Fibroblast of the conjunctiva (primary cell): Measurements from ENCODE around the gene CACNA1C.
"Not testable (repeated sequence)": the region's sequence is repeated elsewhere in the genome, so short reads cannot be mapped to it uniquely, and the experiment has no call there.

Experiments used
- DNase-seq: peaks from one replicate; pipeline ENCODE4 v3.0.0-alpha.2; 2010; ENCODE audit warnings: low read depth

Gene CACNA1C

GRCh38 chr12:2112401-2112800 is 59.6 kb downstream of the CACNA1C start:
- no peak for DNase-seq

GRCh38 chr12:2113119-2113912 is 60.5 kb downstream of the CACNA1C start:
- no peak for DNase-seq

- DNase-seq, result no peak
These were observed 61.3 kb downstream of the CACNA1C start for GRCh38 chr12:2114071-2114470.

GRCh38 chr12:2115101-2115845 is 62.5 kb downstream of the CACNA1C start:
- DNase-seq, result no peak

GRCh38 chr12:2117541-2117940 is 64.8 kb downstream of the CACNA1C start:
- no peak for DNase-seq

DNA sequence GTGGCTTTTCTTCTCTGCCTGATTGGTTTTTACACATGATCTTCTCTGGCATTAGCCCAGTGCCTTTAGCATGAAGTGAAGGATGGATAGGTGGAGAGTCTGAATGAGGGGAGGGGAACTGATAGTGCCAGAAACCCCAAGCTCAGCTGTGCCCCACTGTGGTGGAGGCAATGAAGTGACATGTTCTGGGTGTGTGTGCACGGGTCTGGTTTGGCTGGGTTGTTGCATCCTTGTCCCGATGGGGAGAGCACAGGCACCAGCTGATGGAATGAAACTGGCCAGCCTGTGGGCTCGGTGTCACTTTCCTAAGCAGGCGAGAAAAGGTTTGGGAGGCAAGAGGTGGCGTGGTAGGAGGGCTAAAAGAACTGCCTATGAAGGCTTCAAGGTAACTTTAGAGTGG is 65.3 kb downstream of the CACNA1C start:
- no peak for DNase-seq

- DNase-seq, result no peak
These were observed 65.9 kb downstream of the CACNA1C start for GRCh38 chr12:2118481-2119255.

DNA sequence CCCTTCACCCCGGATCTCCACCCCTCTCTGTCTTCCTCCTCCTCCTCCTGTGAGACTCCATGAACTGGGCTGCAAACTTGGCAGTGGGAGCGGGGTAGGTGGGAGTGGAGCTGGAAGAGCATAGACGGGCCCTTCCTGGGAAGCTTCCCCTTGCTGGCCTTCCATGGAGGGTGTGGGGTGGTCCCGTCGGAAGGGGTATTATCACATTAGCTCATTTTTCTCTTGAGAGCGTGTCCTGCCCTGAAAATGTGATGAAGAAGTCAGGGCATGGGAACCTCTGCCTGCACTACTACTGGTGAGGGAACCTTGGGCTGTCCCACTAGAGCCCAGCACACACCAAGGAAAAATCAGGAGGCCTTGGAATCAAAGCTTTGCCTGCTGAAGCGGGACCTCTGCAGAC is 66.5 kb downstream of the CACNA1C start:
- no peak for DNase-seq

GRCh38 chr12:2120982-2121758 is 68.4 kb downstream of the CACNA1C start:
- DNase-seq, result no peak

DNA sequence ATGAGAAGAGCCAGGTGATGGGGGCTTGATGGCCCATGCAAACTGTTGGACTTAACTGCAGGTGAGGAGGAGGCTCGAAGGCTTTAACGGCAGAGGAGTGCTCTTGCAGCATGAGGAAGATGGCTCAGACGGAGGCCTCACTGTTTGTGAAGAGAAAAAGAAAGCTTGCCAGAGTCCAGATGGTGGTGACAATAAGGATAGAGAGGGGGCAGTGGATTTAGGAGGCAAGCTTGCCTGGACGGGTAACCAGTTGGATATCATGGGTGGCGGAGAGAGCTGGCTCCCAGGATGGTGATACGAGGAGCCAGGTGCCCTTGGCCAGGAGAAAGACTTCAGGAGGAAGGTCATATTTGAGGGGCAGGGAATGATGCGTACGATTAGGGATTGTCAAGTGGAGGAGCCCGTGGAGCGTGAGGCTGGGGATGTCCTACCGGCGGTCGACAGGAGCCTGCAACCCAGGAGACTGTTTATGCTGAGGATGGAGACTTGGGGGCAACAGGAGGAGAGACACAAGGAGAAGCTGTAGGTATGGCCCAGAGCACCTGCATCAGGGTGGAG is 71.8 kb downstream of the CACNA1C start:
- DNase-seq, result no peak

DNA sequence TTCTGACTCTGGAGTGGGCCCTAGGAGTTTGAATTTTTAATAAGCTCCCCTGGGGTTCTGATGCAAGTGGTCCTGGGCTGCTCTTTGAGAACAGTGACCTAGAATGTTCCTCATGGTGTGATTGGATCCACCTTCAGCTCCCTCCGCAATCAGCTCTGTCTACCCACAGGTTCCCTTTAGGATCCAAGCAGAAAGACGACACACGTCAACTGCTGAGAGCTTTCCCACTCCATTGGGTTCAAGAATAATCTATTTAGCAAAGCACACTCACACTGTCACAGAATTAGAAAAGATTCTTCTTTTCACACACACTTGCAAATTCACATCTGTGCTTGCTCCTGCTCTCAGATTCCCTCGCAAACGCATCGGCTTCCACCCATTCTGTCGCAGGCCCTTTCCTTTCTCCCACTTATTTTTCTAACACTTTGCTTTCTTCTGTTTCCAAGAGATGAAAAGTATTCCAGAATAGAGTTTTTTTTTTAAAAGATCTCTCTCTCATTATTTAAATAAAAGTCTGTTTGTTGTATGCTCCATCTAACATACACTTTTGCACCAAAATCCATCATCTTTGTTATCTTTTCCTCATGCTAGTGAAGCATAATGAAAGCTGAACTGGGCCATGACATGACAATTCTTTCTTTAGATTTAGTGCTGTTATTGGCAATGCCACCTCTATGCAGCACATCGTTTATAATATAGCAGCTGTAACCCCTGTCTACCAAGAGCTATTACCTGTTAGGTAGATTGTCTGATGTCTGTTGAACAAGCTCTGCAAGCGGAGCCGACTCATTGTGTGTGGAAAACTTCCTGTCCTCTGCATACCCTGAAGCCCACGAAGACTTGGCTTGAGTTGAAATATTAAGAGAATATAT is 73.1 kb downstream of the CACNA1C start:
- DNase-seq, result no peak

- DNase-seq, result no peak
These were observed 74.1 kb downstream of the CACNA1C start for GRCh38 chr12:2126676-2127406.

DNA sequence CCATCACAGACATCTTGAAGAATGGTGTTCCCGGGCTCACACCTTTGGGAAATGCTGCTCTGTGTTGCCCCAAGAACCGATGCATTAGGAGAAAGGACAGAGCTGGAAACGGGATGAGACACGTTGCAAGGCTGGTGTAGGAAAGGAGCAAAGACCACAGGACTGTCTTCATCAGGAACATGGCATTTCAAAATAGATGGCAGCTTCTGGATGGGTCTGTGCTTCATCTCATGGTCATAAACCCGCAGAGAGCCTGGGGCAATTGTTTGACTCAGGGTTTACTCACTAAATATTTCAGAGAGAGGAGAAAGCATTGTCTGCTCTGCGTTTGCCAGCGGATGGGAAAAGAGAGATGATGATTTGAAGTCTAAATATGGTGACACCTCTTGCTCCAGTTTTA is 76.3 kb downstream of the CACNA1C start:
- no peak for DNase-seq

DNA sequence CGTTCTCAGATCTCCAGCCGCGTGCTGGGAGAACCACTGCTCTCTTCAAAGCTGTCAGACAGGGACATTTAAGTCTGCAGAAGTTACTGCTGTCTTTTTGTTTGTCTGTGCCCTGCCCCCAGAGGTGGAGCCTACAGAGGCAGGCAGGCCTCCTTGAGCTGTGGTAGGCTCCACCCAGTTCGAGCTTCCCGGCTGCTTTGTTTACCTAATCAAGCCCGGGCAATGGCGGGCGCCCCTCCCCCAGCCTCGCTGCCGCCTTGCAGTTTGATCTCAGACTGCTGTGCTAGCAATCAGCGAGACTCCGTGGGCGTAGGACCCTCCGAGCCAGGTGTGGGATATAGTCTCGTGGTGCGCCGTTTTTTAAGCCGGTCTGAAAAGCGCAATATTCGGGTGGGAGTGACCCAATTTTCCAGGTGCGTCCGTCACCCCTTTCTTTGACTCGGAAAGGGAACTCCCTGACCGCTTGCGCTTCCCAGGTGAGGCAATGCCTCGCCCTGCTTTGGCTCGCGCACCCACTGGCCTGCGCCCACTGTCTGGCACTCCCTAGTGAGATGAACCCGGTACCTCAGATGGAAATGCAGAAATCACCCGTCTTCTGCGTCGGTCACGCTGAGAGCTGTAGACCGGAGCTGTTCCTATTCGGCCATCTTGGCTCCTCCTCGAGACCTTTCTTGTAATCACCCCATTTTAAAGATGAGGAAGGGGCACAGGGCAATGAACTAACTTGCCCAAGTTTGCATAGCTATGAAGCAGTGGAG is 83.1 kb downstream of the CACNA1C start:
- DNase-seq, result not testable (repeated sequence)

GRCh38 chr12:2136901-2137300 is 84.1 kb downstream of the CACNA1C start:
- no peak for DNase-seq

DNA sequence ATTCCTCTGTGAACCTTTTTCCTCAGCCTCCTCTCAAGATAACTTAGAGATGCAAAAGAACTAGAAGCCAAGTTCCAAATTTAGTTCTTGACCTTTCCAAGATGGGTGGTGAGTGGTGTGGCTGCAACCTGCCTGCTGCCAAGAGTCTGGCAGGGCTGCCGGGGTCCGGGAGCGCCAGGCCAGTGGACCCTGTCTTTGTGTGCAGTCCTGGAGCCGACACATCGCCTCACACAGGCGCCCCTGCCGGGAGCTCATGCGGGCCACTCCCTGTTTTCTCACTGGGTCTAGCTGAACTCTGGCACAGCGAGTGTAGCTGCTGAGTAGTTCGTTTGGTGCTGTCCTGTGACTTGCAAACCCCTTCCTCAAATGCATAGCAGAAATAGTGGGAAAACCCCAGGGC is 84.9 kb downstream of the CACNA1C start:
- DNase-seq, result no peak

GRCh38 chr12:2138294-2138693 is 85.5 kb downstream of the CACNA1C start:
- no peak for DNase-seq

- DNase-seq, result no peak
These were observed 86.1 kb downstream of the CACNA1C start for GRCh38 chr12:2138871-2139308.

GRCh38 chr12:2139651-2140050 is 86.9 kb downstream of the CACNA1C start:
- no peak for DNase-seq
